Stimulated activated CD4-positive, alpha-beta T cell treated with anti-CD3 and anti-CD28 coated beads, TNF-alpha, amount 100 ng/mL, for 48 hours (primary cell): ENCODE results near the gene BCAR1.
"Not testable (repeated sequence)": the region's sequence is repeated elsewhere in the genome, so short reads cannot be mapped to it uniquely, and the experiment has no call there.

ENCODE experiments used
- DNase-seq, 3 donors: peaks; one replicate each; pipeline ENCODE4 v3.0.0-alpha.2; 2020; ENCODE audit warnings: low read depth in 3 of 3

BCAR1 gene

DNA sequence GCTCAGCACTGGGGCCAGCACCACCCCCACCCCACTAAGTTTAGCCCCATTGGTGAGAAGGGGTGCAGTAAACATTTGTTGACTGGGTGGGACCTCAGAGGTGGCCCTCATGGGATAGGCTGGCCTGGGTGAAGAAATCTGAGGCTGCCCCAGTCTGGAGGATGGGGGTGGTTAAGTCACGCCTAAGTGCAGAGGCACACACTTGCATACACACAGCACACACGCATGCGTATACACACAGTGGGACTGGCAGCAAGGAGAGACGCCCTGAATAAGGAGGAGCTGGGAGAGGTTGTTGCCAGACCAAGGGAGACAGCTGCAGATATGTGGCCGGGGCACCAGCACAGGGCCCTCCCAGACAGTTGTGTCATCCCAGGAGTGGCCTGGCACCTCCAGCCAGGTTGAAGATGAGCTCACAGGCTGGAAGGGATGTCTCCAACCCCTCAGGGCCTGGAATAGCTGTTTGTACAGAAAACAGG is 3.0 kb upstream of the BCAR1 start:
- DNase-seq: no peak

DNA sequence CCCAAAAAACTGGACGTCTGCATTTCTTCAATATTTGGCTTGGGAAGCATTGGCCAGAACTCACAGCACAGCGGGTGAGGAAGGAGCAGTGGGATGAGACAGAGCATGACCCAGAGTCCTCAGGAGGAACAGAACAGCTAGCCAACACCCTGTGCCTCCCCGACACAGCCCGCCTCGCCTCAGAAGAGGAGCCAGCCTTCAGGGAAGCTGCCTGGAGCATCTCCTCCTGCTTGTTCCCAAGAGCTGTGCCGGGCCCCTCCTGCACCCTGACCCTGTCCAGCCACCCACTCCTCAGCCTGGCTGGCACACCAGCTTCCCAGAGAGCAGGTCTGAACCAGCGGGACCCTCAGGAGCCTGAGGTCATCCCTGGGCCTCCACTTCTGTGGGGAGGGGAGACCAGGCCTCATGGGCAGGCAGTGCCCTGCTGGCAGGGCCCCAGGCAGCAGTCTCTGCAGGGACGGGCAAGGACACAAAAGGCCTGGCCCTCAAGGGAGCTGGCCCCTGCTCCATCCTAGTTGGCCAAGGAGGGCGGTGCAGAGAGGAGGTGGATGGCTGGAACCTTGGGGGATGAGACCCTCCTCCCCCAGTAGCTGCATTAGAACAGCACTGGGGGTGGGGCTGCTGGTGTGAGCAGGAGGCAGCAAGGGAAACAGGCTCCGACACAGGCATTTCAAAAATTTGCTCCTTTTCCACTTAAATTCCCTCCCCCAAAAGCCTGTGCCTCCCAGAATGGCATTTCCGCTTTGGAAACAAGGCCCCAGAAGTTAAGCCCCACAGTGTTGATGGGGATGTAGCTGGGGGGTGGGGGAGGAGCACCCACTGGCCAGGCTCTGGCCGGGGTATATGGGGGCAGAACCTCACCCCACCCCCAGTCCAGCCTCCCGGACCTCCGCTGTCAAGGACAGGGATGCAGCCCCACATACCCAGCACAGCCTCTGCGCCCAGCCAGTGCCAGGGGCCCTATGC is 1.8 kb upstream of the BCAR1 start:
- DNase-seq: no peak

DNA sequence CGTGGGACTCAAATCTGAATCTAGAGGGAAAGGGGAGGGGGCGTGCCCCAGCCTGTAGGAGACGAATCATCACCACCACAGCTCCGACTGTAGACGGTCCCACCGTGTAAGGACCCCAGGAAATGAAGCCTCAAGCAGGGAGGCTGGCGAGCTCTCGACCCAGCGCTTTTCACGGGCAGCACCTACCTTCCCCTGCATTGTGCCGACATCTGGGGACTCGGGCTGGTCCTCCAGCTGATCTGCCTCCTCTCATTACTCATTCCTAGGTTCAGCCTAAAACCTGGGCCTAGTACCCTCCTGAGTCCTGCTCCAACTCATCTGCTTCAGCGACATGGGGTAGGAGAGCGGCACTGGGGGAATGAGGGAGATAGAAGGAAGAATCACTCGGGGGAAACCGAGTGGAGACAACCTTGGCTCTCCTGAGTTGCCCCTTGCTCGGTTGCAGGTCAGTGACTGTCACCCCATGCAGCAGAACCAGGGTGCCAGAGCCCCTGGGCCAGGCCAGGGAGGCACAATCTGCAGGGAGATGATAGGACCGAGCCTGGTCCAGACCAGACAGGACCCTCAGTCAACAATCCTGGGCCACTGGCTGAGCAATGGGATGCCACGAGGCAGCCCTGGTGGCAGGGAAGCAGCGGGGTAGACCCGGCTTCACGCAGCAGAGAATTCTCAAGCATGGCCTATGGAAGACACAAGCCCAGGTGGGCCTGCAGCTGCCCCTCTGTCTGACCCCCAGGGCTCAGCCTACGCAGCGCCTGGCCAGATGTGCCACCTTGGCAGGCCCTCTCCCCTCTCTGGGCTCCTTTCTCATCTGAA is 833 bp upstream of the BCAR1 start:
- DNase-seq: no peak

DNA sequence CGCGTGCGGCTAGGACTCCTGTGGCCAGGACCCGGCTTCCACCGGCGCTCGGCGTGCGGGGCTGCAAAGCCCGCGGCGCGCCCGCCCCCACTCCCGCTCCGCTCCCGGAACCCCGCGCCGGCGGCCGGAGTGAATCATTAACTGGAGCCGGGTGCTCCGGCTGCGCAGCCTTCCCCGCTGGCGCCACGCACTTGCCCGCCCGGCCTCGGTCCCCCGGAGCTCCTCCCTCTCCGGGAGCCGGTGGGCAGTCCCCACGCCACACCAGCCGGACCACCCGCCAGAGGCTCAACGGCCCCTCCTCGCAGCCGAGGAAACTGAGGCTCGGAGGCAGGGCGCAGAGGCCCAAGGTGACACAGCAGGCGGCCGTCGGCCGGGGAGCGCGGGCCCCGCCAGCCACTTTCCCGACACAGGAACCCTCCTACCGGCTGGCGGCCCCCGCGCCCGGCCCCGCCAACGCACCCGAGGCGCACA is 580 bp downstream of the BCAR1 start:
- no peak for DNase-seq

DNA sequence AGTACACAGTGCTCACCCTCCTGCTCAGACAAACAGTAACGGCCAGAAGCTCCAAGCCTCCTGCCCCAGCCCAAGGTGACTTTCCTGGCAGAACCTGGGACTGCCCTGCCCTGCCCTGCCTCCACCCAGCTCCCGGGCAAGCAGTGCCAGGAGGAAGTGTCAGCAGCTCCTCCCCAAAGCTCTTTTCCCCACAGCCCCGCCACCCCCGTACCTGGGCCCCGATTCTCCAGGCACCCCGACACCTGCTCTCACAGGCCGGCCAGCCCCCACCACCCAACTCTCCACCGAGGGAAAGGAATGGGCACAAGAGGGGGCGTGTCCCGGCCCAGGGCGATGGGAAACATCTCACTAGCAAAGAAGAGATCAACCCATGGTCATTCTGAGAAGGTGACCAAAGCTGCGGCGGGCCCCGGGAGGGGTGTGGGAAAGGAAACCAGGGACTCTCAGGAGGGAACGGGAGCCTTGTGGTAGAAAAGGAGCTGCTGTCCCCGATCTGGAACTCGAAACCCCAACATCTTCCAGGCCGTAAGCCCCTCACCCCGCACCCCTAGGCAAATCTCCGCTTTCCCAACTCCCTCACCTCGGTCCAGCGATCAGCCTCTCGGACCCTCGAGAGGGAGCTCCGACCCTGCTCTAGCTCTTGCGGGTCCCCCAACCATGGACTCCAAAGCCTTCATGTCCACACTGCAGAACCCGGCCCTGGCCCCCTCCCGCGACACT is 1.2 kb downstream of the BCAR1 start:
- no peak for DNase-seq

DNA sequence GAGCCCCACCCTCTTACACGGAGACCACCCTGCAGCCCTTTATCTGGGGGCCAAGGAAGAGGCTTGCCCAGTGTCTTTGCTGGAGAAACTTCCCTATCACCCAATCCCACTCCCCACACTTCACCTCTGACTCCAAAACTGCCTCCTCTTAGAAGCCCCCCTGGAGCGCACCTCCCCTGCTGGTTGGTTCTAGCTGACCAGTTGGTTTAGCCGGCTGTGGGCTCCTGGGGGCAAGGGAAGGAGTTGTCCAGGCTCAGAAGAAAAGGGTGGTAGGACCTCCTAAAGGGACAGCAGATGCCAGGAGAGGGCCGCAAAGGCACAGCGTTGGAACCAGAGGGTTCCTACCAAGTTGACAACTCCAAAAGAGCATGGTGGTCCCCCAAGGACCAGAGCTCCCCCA is 2.0 kb downstream of the BCAR1 start:
- DNase-seq: no peak

DNA sequence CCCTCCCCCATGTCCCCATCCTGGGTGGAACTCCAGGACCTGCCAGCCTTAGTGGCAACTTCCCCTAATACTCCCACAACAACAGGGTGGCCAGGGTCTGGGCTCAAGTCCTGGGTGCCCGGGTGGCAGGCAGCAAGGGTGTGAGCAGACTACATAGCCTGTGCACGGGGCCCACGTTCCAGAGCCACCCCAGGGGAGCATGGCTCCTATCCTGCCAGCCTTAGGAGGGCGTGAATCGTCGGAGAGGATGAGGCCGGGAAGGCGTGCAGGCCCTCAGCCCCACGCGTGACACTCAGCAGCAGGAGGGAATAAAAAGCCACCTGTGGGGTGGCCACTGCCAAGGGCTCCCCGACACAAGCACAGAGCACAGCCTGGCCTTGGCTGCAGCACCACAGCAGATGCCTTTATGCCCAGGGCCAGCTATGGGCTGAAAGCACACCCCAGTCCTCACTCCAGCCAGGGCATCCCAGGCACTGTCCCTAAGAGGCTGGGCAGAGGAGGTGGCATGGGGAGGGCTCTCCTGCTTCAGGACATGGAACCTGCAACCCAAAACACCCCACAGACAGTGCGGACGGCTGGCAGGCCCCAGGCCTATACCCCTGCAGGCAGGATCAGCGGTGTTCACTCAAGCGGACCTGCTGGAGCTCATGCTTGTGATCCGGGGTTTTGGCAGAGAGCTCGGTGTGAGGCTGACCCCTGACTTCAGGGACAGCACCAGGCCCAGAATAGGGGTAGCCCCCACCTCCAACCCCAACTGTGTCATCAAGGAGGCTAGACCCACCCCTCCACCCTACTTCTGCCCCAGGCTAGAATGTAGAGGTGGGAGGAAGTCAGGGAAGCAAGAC is 2.7 kb downstream of the BCAR1 start:
- no peak for DNase-seq

DNA sequence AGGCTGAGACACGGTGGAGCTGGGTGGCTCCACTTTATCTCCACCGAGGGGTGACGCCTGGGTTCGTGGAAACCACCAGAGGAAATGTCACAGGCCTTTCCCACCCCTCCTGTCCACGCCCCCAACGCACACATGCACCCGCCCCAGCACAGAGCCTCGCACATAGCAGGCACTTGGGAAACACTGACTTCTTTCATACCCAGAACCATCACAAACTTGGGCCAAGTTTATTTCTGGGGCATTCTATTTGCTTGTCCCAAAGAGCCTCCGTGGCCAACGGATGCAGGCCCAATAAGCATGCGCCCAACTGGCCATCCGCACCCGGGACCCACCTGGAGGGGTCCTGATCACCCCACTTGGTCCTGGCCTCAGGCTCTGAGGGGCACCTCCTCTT is 3.3 kb downstream of the BCAR1 start:
- DNase-seq: no peak

DNA sequence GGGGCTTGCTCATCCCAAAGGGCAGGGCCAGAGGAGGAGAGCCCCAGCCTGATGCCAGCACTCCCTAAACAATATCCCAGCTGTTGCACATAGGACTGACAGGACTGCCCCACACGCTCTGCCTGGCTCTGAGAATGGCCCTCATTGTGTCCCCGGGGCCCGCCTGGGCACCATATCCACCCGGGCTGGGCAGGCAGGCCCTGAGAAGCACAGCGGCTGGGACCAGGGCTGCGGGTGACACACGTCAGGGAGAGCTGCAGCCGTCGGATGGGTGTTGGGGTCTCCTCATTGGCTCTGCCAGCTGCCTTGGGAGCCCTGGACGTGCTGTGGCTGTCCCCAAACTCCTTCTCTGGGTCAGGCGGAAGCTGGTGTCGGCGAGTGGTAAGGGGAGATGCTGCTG is 4.2 kb downstream of the BCAR1 start:
- no peak for DNase-seq

DNA sequence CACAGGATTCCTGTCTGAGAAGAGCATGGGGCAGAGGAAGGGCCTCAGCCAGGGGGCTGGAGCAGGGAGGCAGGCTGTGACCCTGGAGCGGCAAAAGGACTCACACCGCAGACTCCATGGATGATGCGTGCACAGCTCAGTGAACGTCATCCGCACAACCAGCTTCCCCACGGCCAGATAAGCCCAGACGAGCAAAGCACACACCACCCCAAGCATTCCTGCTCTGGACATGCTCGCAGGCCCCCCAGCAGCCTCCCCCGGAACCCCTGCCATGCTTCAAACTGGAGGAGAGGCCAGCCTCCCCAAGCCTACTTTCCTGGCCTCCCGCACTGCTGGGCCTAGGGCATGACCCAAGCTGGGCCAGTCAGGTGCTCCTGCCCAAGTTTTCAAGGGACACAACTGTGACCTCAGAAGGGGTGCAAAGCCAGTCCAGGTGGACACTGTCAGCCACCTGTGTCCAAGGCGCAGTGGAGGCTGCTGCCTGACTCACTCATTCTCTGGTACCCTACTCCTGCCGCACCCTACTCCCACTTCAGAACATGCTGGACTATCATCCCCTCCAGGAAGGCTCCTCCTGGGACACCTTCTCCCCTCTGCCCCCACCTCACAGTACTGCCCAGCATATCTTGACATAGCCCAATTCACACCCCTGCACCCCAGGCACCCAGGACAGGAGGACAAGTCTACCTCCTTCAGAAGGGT is 4.8 kb downstream of the BCAR1 start:
- no peak for DNase-seq

DNA sequence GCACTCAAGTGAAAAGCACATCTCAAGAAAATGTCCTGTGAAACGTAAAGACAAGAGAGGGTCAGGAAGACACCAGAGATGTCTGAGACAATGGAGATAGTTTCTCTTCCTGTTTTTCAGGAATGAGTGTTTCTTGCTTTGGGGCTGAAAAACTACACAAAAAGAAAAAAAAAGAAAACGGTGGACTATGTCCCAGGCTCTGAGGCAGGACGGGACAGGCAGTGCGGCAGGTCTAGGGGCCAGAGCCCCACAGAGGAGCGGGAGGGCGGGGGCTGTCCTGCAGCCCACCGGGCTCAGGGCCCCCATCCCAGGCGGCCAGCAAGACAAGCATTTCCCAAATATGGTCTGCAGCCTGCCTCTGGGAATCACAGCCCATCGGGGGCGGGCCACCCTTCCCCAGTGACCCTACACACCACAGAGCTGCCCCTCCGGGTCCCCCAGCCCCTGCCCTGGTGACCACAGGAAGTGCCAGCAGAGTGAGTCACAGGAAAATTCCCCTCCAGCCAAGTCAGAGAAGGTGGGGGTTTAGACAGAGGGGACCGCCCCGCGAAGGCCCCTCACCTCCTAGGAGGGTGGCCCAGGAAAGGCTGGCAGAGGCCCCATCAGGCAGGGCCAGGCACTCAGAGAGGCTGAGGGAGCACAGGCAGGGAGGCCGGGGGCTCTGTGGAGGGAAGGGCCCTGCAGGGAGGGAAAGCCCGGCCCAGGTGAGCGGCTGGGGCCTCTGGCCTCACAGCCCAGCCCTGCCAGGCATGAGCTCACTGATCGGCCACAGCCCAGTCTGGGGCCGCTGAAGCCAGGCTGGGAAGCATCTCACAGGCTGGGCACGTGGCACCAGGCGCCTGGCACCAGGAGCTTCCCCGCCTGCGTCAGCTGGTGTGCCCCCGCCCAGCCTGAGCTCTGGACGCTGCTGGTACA is 6.3 kb downstream of the BCAR1 start:
- no peak for DNase-seq

DNA sequence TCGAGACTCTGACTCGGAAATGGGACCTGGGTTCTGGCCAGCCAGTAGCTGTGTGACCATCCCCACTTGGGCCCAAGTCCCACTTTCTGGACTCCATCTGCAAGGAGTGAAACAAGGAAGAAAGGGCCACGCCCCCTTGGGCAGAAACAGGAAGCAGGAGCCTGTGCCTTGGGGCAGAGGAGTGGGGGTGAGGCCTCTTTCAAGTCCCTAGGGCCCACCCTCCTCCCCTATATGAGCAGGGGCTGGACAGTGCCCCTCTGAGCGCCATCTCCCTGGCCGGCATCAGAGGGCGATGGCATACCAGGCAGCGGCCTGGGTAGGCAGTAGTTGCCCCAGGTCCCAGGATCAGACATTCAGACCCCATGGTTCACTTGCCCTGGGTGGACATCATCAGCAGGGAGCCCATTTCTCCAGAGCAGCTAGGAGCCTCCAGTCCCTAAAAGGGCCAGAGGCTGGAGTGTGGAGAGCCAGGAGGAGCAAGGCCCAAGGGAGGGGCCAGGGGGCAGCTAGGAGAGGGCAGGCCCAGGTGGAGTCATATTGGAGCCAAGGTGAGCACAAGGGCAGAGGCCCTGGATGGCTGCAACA is 7.1 kb downstream of the BCAR1 start:
- DNase-seq: no peak

DNA sequence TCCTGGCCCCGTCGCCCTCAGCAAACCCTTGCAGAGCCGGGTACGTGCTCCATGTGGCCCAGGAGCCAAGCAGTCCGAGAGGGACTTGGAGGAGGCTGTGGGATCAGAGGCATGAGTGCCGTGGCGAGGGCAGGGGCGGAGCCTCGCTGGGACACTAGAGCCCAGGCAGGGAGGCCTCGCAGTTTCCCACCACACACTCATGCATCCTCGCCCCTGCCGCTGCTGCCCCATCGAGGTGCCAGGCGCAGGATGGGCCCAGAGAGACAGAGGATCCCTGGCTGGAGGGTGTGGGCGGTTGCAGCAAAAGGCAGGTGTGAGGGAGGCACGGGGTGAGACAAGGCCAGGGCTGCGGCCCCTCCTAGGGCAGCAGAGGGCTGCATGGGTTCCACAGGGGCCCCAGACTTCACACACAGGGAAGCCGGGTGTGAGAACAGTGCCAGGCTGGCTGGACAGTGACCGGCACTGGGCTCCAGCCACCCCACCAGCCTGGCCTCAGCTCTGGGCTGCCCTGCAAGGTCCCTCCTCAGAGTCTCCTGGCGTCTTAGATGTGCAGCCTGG is 7.7 kb downstream of the BCAR1 start:
- DNase-seq: no peak

DNA sequence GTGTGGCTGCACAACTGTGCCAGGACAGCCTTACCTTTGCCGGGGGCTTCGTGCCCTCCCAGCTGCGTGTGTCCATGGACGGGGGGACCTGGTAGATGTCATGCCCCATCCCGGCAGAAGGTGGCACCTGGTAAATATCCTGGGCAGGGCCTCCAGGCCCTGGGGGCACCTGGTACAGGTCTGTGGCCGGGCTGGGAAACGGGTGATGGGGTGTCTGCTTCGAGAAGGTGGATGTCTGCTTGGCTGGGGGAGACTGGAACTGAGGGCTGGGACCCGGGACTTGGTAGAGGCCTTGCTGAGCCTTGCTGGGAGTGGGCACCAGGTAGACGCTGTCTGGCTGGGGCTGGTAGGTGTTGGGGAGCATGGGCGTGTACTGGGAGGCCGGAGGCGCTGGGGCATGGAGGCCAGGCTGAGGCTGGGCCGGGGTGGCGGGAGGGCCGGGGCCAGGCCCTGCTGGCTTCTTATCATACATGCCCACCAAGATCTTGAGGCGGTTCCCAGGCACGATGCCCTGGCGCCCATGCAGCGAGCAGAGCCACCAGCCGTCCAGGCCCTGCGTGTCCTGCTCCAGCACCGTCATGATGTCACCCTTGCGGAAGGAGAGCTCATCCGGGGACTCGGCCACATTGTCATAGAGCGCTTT is 8.9 kb downstream of the BCAR1 start:
- DNase-seq: not testable (repeated sequence)

DNA sequence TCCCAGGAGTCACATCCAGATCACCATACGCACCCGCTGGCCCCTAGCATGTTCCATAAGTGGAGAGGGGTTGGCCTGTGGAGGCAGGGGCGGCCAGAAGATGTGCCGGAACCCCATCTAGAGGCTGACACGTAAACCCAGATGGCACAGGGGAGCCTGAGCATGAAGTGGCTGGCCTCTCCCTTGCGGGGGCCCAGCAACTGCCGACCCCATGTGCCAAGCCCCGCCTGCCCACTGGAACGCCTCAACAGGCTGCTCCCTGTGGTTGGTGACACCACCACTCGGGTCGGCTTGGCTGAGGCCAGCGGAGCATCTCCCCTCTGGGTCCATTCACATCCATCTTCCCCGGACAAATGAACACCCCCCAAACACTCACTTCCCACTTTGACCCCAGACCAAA is 9.5 kb downstream of the BCAR1 start:
- DNase-seq: no peak

DNA sequence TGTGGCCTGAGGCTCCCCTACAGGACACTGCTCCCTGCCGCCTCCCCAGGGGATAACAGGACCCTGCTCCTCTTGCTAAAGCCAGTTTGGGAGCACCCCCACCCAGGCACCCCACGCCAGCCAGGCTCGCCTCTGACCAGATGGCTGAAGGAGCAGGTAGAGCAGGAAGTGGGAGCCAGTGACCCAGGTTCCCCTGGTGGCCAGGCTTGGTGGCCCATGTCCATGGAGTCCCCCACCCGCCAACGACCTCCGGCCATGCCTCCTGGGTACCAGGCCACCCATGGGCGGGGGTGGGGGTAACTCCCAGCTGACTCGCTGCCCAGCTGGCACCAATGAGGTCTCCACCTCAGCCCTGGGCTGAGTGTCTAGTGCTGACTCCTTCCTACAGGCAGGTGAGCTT is 10.0 kb downstream of the BCAR1 start:
- DNase-seq: no peak

DNA sequence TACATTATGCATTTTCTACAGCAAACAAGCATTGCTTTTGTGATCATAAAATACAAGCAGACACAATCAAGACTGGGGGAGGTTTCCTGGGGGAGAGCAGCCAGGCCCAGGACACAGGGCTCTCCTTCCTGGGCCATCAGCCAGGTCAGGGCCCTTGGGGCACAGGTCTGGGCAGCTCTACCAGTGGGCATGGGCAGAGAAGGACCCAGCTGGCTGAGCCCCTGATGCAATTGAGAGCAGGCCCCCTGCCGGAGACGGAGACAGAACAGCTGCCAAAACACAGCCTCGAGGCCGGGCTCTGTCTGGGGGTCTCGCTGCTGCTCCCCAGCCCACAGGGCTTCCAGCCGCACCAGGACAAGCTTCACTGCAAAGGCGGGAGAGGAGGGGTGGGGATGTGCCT is 10.8 kb downstream of the BCAR1 start:
- not testable (repeated sequence) for DNase-seq

DNA sequence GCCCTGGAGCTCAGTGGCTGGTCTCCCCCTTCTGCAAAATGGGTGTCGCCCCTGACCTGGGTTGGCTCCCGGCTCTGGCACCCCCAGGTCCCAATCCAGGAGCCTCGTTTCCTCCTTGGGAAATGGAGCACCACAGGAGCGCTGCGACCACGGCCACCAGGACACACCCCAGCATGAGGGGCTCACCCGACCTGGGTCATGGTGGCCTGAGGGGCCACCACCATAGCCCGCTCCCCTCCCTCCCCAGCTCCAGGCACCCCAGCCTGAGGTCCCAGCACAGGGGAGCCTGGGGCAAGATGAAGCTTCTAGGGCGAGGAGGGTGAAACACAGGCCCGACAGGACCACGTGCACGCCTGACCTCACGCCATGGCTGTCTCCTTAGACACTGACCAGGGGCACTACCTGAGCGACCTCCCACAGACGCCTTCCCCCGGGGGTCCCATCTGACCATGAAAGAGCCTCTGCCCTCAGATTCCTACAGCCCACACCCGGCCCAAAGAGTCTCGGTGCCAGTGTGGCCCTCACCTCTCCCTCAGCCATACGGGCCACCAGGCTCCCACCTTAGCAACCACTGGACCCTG is 11.8 kb downstream of the BCAR1 start:
- no peak for DNase-seq
